HG02885 (cell line): ENCODE results near the gene ESPN.

Experiments
- ATAC-seq: cut with Tn5 transposase; IDR thresholded peaks from one replicate; pipeline ENCODE4 v1.9.1; 2021; ENCODE audit warnings: mild to moderate bottlenecking; ENCODE audit not compliant: unreplicated experiment, poor library complexity

ESPN gene

GRCh38 chr1:6401673-6402072 is 22.9 kb upstream of the ESPN start:
- ATAC-seq, result no peak

DNA sequence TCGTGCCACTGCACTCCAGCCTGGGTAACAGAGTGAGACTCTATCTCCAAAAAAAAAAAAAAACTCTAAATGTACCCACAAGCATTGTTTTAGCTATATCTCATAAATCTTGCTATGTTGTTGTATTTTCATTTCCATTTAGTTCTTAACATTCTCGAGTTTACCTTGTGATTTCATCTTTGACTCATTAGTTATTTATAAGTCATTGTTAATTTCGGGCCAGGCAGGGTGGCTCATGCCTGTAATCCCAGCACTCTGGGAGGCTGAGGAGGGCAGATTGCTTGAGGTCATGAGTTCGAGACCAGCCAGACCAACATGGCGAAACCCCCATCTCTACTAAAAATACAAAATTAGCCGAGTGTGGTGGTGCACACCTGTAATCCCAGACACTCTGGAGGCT is 16.6 kb upstream of the ESPN start:
- no peak for ATAC-seq

GRCh38 chr1:6409053-6409452 is 15.5 kb upstream of the ESPN start:
- ATAC-seq, result no peak

- ATAC-seq, result no peak
Observed at GRCh38 chr1:6409733-6410132, 14.8 kb upstream of the ESPN start.

DNA sequence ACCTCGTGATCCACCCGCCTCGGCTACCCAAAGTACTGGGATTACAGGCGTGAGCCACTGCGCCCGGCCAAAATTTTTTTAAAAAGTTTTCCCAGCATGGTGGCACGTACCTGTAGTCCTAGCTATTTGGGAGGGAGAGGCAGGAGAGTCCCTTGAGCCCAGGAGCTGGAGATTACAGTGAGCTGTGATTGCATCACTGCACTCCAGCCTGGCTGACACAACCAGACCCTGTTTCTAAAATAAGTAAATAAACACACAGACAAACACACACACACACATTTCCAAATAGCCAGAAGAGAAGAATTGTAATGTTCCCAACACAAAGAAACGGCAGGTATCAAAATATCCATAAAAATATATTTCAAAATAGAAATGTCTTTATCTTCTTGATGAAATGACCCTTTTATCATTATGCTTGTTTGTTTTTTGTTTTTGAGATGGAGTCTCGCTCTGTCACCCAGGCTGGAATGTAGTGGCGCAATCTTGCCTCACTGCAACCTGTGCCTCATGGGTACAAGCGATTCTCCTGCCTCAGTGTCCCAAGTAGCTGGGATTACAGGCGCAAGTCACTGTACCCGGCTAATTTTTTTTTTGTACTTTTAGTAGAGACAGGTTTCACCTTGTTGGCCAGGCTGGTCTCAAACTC is 14.2 kb upstream of the ESPN start:
- no peak for ATAC-seq

- ATAC-seq, result no peak
Observed at GRCh38 chr1:6412896-6413295, 11.7 kb upstream of the ESPN start.

DNA sequence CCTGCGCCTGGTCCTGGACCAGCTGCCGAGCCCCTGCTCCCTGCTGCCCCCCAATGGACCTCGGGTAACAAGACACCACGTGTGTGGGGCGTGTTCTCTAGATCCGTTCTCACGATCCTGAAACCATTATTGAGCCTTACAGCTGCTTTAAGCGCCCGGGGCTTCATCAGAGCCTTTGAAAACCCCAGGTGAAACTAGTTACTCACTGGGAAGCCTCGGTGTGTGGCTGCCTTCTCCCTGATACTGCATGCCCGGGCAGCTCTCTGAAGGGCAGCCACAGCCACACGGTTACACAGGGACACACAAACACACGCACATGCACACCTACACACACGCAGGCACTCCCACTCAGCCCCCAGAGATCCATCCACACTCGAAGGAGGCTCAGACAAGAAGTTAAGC is 10.1 kb upstream of the ESPN start:
- peak; percentile 56 for ATAC-seq

- no peak for ATAC-seq
Observed at GRCh38 chr1:6414881-6415626, 9.5 kb upstream of the ESPN start.

- ATAC-seq, result no peak
Observed at GRCh38 chr1:6416295-6416656, 8.3 kb upstream of the ESPN start.

DNA sequence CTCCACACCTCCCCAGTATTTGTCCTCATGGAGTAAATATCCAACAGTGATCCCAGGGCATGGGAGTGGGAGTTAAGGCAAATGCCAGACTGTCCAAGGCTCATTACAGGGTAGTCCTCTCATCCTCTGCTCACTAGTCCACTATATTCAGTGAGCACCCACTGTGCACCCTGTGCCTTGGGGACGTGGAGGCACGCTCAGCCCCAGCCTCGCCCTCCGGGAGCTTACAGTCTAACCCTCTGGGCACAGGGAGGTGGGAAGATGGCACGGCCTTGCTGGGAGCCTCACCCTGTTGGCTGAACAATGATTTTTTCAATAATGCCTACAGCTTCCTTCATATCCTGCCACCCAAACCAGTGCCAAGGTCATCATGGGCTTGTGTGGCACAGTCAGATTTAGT is 7.7 kb upstream of the ESPN start:
- ATAC-seq, result no peak

- no peak for ATAC-seq
Observed at GRCh38 chr1:6417961-6418667, 6.5 kb upstream of the ESPN start.

GRCh38 chr1:6418668-6419396 is 5.7 kb upstream of the ESPN start:
- no peak for ATAC-seq

DNA sequence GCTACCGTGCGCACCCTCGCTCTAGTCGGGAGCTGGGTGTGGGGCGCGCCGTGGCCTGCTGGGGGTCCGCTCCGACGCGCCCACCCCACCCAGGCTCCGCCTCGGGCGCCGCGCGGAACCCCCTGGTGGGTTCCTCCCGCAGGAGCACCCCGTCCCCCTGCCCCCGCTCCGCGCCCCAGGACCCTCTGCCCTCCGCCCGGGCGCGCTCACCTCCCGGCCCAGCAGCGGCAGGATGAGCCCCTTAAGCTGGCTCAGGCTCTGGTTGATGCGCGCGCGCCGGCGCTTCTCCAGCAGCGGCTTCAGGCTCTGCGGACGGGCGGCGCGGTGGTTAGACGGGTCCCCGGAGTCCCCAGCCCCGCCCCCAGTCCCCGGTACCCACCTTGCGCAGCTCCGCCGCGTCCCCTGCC is 5.2 kb upstream of the ESPN start:
- ATAC-seq, result no peak

DNA sequence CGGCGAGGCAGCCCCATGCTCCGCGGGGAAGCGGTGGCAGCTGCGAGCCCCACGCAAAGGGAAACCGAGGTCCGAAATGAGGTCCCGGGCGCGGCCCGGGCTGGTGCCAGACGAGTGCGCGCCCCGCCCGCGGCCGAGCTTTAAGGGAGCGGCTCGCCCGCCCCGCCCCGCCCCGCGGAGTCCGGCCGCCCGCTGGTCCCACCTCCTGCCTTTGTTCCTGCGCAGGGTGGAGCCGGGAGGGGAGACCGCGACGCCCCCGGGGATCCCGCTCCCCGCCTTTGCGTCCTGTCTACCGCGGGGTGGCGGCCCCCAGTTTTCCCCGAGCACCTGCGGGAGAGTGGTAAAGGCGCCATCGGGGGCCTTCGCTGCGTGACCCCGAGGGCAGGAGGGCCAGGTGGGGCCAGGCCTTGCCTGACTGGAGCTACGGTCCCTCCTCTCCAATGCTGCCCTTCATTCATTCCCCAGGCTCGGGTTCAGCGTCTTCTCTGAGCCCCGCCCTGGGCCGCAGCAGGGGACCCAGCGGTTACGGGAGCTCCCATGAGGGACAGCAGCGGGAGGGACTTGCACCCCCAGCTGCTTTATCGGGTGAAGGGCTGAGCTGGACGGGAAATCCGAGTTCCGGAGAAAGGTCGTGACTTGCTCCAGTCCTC is 4.6 kb upstream of the ESPN start, which contains the start of gene HES2:
TSS of gene HES2 (minus strand) at position 116 of the 650 bp plus-strand sequence. CDS start at position 17, 99 bp downstream.
- no peak for ATAC-seq

- no peak for ATAC-seq
Observed at GRCh38 chr1:6420454-6421042, 4.0 kb upstream of the ESPN start.

- ATAC-seq, result no peak
Observed at GRCh38 chr1:6421266-6421665, 3.3 kb upstream of the ESPN start.

GRCh38 chr1:6423321-6423999 is 1.1 kb upstream of the ESPN start:
- no peak for ATAC-seq

DNA sequence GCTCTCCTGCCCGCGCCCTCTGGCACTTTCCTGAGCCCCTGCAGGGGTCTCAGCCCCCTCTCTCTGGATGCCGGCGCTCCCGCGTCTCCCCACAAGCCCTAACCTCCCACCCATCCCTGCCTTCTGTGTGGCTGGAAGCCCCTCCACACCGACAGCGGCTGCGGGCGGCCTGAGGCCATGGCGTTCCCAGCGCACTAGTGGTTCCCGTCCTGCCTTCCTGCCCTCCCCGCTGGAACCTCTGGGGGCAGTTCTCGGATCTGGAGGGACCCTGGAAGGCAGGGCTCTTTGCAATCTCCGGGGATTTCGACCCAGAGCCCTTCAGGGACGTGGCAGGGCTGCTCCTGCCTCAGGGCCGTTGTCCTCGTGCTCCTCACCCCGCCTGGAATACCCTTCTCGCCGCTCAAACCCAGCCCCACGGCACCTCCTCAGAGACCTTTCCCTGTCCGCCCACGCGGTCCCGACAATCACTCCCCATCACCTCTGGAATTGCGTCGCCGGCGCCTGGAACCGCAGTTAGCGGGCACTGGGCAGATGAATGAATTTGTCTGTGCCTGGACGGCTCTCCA is 493 bp upstream of the ESPN start:
- no peak for ATAC-seq

DNA sequence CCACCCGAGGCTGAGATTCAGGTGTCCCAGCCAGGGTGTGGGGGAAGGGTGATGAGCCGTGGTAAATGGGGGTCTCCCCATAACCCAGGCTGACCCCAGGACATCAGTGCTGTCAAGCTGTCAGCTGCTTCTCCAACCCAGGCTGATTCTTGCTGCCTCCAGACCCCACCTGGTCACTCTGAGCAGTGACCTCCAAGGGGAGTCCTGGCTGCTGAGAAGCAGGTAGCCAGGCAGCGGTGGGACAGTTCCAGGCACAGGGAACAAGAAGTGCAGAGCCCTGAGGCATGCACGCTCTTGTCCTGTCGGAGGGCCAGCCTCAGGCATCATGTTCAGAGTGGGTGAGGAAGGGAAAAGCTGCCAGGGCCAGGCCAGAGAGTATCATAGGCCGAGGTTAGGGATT is 1.1 kb downstream of the ESPN start:
- no peak for ATAC-seq
